ENCODE measurements around the gene APLP2.

- TF ChIP-seq EP300 (conservative IDR thresholded peaks at IDR 0.05; ENCODE audit: poor library complexity, severe bottlenecking) (no peak), CTCF (IDR thresholded peaks at IDR 0.05; ENCODE audit: poor library complexity, severe bottlenecking) (no peak)
These were observed 109.0 kb downstream of the APLP2 start for GRCh38 chr11:130178441-130179339.

Measured in neural cell (in vitro differentiated cells).